Endothelial cell of umbilical vein (primary cell): ENCODE data around the gene TGFBR3. TPM values are rescaled to one million over a fixed set of nuclear protein-coding genes. Genes with fewer than 3 reads are reported as not detected.

Experiments
- BruUV-seq: library from RNA; stranded (reverse); fragments of 400-500 nt; replicated peaks from 2 replicates; lab custom pipeline; 2021; lab: Mats Ljungman, UMichigan
- CTCF ChIA-PET: fragments of 300-600, 350-600 bp; sonication (Branson Sonifier 250); formaldehyde crosslinking; loops from one replicate; lab custom pipeline; 2021; ENCODE audit warnings: antibody characterized with exemption, inconsistent platforms; lab: Charles Lee
- POLR2A ChIA-PET: fragments of 300-600, 350-600 bp; sonication (Branson Sonifier 250); formaldehyde crosslinking; loops from one replicate; lab custom pipeline; 2021; ENCODE audit warnings: antibody characterized with exemption, inconsistent platforms; lab: Charles Lee
- DNase-seq: peaks from one replicate; pipeline ENCODE4 v3.0.0-alpha.2; 2011; ENCODE audit warnings: low read depth, low spot score
- FAIRE-seq: peaks from 2 replicates; lab custom pipeline; 2011; peaks lifted over from hg19 to GRCh38; lab: Jason Lieb, UNC
- H2AFZ ChIP-seq: 2 replicates; pipeline ENCODE4 v1.6.0; 2012; ENCODE audit warnings: low read depth, low read length, control low read depth, inconsistent platforms
- H3K27ac ChIP-seq: 2 replicates; pipeline ENCODE4 v1.5.1; 2011; ENCODE audit warnings: low read depth, mild to moderate bottlenecking, control low read depth, low read length, moderate library complexity; ENCODE audit not compliant: insufficient read depth
- H3K27me3 ChIP-seq, 2 experiments: 2 replicates each; pipeline versions ENCODE4 v1.6.0 to v1.6.1; 2011; ENCODE audit warnings: low read length in 2 of 2, mixed read lengths in 1 of 2; ENCODE audit not compliant: control insufficient read depth in 2 of 2, insufficient read depth in 2 of 2
- H3K36me3 ChIP-seq, 2 experiments: 2 replicates in 1 of 2; 3 replicates in 1 of 2; pipeline ENCODE4 v1.5.1; 2011; ENCODE audit warnings: low read length in 2 of 2, mild to moderate bottlenecking in 1 of 2, moderate library complexity in 1 of 2; ENCODE audit not compliant: control insufficient read depth in 2 of 2, insufficient read depth in 2 of 2; ENCODE audit errors: extremely low read depth in 1 of 2
- H3K4me1 ChIP-seq: 3 replicates; pipeline ENCODE4 v1.5.1; 2011; ENCODE audit warnings: mild to moderate bottlenecking, low read length; ENCODE audit not compliant: control insufficient read depth, insufficient read depth; ENCODE audit errors: extremely low read depth
- H3K4me2 ChIP-seq: 2 replicates; pipeline ENCODE4 v1.6.1; 2011; ENCODE audit warnings: low read length, control low read depth, mixed read lengths; ENCODE audit not compliant: insufficient read depth
- H3K4me3 ChIP-seq, 3 experiments: fragments of 200-600 bp in 1 of 3; sonication (generic), shearing (Covaris generic) in 1 of 3; replicated peaks in 1 of 3; 2 replicates each; pipeline ENCODE4 v1.5.1; 2011 to 2016; ENCODE audit warnings: control low read depth in 3 of 3, low read length in 3 of 3, mild to moderate bottlenecking in 2 of 3, inconsistent platforms in 1 of 3, low read depth in 1 of 3, moderate library complexity in 1 of 3; ENCODE audit not compliant: insufficient read depth in 1 of 3
- H3K79me2 ChIP-seq: 2 replicates; pipeline ENCODE4 v1.6.0; 2012; ENCODE audit warnings: low read length, inconsistent platforms; ENCODE audit not compliant: control insufficient read depth, insufficient read depth
- H3K9ac ChIP-seq: replicated peaks from 2 replicates; pipeline ENCODE3; 2011; ENCODE audit warnings: low read length, control low read depth; ENCODE audit not compliant: insufficient read depth; ENCODE audit errors: extremely low read depth
- H3K9me1 ChIP-seq: replicated peaks from 3 replicates; pipeline ENCODE4 v1.6.0; 2011; ENCODE audit warnings: mild to moderate bottlenecking, low read length; ENCODE audit not compliant: control insufficient read depth, insufficient read depth; ENCODE audit errors: extremely low read depth
- H3K9me3 ChIP-seq: replicated peaks from 2 replicates; pipeline ENCODE4 v1.5.1; 2012; ENCODE audit warnings: low read length, inconsistent platforms; ENCODE audit not compliant: control insufficient read depth, insufficient read depth
- H4K20me1 ChIP-seq: replicated peaks from 2 replicates; pipeline ENCODE3; 2011; ENCODE audit warnings: mild to moderate bottlenecking, low read length; ENCODE audit not compliant: control insufficient read depth, insufficient read depth; ENCODE audit errors: extremely low read depth
- CTCF ChIP-seq, 2 donors: IDR thresholded peaks; 1 replicate in 1 of 2; 2 replicates in 1 of 2; pipeline ENCODE4 v1.5.1; 2011; ENCODE audit warnings: low read length in 2 of 2, mild to moderate bottlenecking in 2 of 2, moderate library complexity in 2 of 2, control low read depth in 1 of 2, inconsistent platforms in 1 of 2, low read depth in 1 of 2; ENCODE audit not compliant: insufficient read depth in 1 of 2; ENCODE audit errors: extremely low read depth in 1 of 2
- EZH2 ChIP-seq: IDR thresholded peaks from 2 replicates; pipeline ENCODE4 v1.6.1; 2012; ENCODE audit warnings: borderline replicate concordance, low read depth, mild to moderate bottlenecking, moderate library complexity, low read length, inconsistent platforms; ENCODE audit not compliant: severe bottlenecking
- FOS ChIP-seq: IDR thresholded peaks from 2 replicates; pipeline ENCODE4 v1.6.1; 2011; ENCODE audit warnings: mild to moderate bottlenecking, low read length, moderate library complexity, borderline replicate concordance; ENCODE audit not compliant: insufficient read depth
- GATA2 ChIP-seq: IDR thresholded peaks from 2 replicates; pipeline ENCODE4 v1.7.0; 2011; ENCODE audit warnings: low read depth, mild to moderate bottlenecking, moderate library complexity, mixed read lengths, low read length; ENCODE audit not compliant: insufficient read length, insufficient read depth
- JUN ChIP-seq: IDR thresholded peaks from 2 replicates; pipeline ENCODE4 v1.6.1; 2011; ENCODE audit warnings: borderline replicate concordance, low read depth; ENCODE audit not compliant: insufficient read length, insufficient read depth
- MAX ChIP-seq: IDR thresholded peaks from 2 replicates; pipeline ENCODE4 v1.6.1; 2011; ENCODE audit not compliant: insufficient read depth, insufficient read length
- MYC ChIP-seq: IDR thresholded peaks from one replicate; pipeline ENCODE4 v1.6.1; 2011; ENCODE audit warnings: mild to moderate bottlenecking, low read depth, low read length
- POLR2A ChIP-seq: IDR thresholded peaks from 2 replicates; pipeline ENCODE4 v1.6.1; 2012; ENCODE audit warnings: low read depth, mild to moderate bottlenecking, control low read depth, low read length
- POLR2AphosphoS5 ChIP-seq: IDR thresholded peaks from 2 replicates; pipeline ENCODE4 v1.6.1; 2012; ENCODE audit warnings: low read depth, mild to moderate bottlenecking, control low read depth, low read length, moderate library complexity; ENCODE audit not compliant: insufficient read depth
- dilution Hi-C: fragments of 300-500 bp; cut with MboI; formaldehyde crosslinking; loops from one replicate; pipeline ENCODE4 v1.15.0; 2019; ENCODE audit warnings: low sequenced_read_pairs; ENCODE audit not compliant: extremely low pct_ligation_motif_present
- intact Hi-C: fragments of 100-400 bp; cut with micrococcal nuclease; formaldehyde crosslinking; loops from one replicate; pipeline ENCODE4 v1.10.0; 2022
- polyA plus RNA-seq, 4 experiments: library from polyadenylated mRNA; depleted of rRNA in 3 of 4; stranded (reverse) in 3 of 4; unstranded in 1 of 4; fragments of >200 nt; gene quantifications; 2 replicates each; pipeline versions ENCODE4 v1.2.1 to v1.2.3, GENCODE V29; 2011 to 2012; ENCODE audit warnings: missing spikeins in 1 of 4
- total RNA-seq: library from RNA; stranded (reverse); gene quantifications from 2 replicates; pipeline ENCODE4 v1.2.3, GENCODE V29; 2021

Gene TGFBR3
- total and polyA plus RNA-seq, 2 donors (not counting 3 experiments of a cell fraction or from before 2014, with no cell fraction given): 8.0 to 13.4 TPM

GRCh38 chr1:91787919-91788318, 98.0 kb downstream of the TGFBR3 start:
- H3K79me2 ChIP-seq: no peaks in the 10 kb centered on the region
- H4K20me1 ChIP-seq: no peaks in the 10 kb centered on the region
- no peaks in the 10 kb centered on the region for H3K27me3 ChIP-seq
- H2AFZ ChIP-seq: no peak overlapping the region
- no peaks in the 10 kb centered on the region for H3K36me3 ChIP-seq
- H3K9me1 ChIP-seq: no peaks in the 10 kb centered on the region
- no TSS peak for BruUV-seq
- dilution Hi-C loops (no loop called here), intact Hi-C loops (no loop called here)
- H3K4me1 ChIP-seq: peaks cover 33% of the 10 kb centered on the region
- no peak overlapping the region for H3K27ac ChIP-seq
- ChIA-PET POLR2A (no interaction called here), CTCF (interaction anchor here (1.3 kb wide), 1 partner anchor 98 kb away, joined by 3 read pairs; the partner anchor contains the start of gene TGFBR3)
- no peak overlapping the region for H3K4me2 ChIP-seq
- no peak overlapping the region for H3K4me3 ChIP-seq
- no peak overlapping the region for H3K9ac ChIP-seq
- FAIRE-seq: no peak
- no peaks in the 10 kb centered on the region for H3K9me3 ChIP-seq
- TF ChIP-seq EZH2 (no peak), CTCF (IDR thresholded peaks at IDR 0.05; ENCODE audit: extremely low read depth in 1 of 2, insufficient read depth in 1 of 2, low read depth in 1 of 2, low read length in 2 of 2) (no peak), MAX (no peak), JUN (no peak), GATA2 (no peak), FOS (no peak), POLR2AphosphoS5 (no peak), MYC (no peak), POLR2A (no peak)
- DNase-seq: no peak
